ENCODE results near the gene SPEN.

SPEN gene

DNA sequence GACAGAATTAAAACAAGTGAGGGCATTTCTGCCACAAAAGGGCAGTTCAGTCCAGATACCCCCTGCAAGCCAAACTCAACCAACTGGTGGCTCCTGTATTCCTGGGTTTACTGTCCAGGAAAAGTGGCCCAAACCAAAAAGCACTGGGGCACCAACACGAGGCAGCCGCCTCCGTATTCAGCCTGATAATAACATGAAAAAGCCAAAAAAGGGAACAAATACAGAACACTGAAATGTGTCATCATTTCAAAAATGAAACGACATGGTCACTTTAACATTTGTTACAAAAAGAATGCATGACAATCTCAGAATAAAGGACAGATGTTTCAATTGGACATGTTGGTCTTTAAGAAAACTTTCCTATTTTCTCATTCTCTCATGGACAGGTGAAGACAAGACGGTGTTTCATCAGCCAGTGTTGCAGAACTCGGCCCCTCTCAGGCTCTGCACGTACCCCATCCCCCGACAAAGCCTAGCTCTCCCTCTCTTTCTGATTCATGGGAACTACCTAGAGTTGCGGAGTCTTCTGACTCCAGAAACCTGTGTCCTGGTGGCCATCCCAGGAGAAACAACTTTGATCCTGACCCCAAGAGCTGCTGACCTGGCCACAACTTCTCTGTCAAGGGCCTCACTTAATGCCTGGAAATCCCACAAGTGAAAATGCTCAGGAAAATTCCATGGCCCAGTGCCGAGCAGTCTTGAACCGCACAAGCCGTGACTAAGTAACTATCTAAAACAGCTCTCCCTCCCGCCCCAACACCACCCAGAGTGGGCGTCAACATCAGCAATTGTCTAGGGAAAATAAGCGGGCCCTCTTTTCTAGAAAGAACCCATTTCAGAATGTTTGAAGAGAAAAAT, 101.3 kb downstream of the SPEN start:
- no peak for DNase-seq (ENCODE audit: low spot score)

DNA sequence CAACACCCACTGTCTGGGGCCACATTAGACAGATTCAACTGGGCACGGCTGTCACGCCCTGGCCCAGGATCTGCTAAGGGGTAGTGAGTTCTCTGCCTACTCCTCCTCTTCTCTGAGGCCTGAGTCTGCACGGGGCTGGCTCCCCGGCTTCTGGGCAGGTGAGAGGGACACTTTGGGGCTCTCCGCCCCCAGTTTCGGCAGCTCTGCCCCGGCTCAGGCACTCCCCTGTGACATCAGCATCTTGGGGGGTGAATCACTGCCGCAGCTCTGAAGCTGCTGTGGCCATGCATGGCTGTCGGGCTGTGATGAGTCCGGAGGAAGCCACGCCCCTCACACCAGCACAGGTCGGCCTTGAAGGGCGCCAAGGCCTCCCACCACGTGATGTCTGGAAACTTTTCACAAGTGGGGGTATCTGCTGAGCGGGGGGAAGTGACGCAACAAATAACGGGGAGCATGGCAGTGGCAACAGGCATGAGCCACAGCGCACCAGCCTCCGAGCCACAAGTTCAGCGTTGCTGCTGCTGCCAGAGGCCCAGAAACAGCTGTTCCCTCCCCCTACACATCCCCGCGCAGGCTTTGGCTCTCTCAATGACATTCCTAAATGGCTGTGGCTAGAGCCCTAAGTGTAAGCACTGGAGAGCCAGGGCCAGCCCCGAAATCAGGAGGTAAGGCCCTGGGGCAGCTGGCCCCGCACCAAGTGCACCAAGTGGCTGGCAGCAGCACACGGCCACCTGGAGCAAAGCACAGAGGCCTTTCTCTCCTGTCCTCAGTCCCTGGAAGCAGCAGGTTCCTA, 102.1 kb downstream of the SPEN start:
- DNase-seq (ENCODE audit: low spot score): peak; percentile 54

DNA sequence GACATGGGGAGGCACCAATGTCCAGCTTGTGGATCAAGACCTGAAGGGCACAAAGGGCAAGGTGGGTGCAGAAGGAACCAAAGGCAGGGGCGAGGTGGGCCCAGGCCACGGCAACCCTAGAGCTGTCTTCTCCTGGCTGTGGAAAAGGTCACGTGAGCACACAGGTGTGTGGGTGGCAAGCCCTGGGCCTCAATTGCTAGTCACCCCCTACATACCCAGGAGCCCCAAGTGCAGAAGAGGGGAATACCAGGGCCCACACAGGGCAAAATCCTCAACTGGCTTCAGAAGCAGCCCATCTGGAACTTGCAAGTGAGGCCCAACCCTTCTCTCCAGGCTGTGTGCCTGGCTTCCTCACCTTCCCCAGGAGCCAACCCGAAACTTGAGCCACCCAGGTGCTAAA, 102.8 kb downstream of the SPEN start:
- DNase-seq (ENCODE audit: low spot score): no peak

DNA sequence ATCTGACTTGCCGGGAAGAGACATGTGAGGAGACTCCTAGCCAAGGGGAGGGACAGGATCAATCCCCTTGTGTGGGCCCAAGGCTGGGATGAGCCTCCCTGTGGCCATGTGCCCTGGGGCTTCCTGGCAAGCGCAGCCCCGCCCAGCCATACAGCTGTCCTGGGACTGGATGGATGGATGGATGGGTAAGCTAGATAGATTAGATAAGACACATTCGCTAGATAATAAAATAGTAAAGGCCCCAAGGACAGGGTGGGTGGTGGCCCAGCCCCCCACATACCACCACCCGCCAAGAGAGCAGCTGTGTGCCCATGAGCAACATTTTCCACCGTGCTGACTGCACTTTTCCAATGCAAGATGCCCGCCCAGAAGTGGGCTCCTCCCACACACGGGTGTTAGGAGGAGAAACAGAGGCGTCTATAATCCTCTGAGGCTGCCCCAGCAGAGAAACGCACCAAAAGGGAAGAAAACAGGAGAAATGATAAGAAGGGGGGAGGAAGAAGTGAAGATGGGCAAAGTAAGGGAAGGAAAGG, 103.3 kb downstream of the SPEN start:
- DNase-seq (ENCODE audit: low spot score): no peak

DNA sequence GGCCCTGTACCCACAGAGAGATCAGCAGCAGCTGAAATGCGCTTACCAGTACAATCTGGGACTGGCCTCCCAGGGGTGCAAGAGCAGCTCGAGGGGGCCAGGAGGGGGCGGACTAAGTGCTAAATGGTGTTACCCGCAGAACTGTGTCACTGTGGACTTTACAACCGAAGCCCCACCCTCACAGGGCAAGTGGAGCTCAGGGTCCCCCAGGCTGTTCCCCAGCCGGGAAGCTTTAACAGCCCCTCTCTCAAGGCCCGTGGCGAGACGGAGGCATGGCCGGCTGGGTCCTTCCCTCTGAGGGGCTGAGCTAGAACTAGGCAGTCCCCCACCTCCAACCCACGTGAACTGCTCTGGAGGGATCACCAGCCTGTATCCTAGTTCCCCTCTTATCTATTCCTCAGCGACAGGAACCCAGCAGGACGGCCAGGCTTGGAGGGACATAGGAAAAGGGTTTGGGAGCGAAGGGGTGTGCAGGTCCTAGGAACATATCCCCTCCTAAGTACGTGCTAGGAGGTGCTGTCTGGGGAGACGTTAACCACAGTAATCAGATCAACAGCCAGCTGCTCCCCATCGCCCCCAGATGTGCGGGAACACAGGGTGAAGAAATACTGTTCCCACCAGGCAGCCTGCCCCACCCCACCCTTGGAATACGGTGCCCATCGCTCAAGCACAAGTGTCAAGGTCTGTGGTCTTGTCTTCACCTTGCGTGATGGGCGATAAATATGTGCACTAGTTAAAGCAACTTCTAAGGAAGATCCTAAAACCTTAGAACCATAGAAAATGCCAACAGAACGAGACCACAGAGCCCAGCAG, 104.0 kb downstream of the SPEN start:
- DNase-seq (ENCODE audit: low spot score): no peak

DNA sequence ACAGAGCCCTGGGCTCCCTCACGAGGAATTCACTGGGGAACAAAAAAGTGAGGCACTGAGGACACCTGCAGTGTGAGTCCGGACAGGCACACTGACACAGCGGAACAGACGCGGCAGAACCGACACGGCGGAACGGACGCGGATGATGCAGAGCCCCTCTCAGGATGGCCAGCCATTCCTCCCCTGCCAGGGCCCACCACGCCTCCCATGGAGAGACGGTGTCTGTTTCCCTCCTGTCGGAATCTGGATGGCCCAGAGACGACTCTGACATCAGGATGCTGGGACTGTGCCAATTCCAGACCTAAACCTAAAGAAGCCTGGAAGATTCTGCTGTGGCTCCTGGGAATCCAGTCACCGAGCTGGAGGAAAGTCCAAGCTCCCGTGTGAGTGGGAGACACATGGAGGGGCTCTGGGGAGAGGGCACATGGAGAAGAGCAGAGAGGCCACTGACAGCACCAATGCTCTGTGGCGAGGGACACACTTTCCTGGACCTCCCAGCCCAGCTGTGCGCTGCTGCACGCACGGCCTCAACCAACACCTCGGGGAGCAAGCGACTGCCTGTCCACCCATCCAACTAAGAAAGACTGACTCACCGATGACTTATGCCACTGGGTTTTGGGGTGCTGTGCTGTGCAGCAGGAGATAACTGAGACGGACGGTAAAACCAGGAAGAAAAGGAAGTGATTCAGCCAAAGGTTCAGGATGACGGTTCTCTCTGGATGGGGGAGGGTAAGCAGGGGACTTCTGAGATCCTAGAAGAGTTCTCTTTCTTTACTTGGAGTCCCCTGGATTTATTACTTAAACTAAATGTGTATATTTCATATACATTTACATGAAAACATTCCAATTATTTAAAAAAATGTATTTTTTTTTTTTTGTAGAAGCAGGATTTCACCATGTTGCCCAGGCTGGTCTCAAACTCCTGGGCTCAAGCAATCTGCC, 105.1 kb downstream of the SPEN start:
- no peak for DNase-seq (ENCODE audit: low spot score)

DNA sequence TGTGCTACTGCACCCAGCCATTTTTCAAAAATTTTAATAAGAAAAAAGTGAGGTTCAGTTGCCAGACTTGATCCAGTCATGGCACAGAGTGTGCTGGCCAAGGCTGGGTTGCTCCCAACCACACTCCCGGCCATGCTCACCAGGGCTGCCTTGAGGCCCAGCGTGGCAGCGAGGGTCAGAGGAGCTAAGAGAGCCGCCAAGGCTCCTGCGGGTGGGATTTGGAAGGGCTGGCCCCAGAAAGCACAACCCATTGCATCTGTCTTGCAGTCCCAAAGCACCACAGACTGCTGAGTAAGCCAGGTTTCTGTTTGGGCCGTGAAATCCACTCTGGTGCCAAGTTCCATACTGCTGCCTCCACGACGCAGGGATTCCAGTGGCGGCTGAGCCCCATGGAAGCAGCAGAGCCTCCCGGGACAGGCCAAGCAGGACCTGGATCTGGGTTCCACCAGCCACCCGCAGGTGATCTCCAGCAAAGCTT, 105.8 kb downstream of the SPEN start:
- DNase-seq (ENCODE audit: low spot score): no peak

DNA sequence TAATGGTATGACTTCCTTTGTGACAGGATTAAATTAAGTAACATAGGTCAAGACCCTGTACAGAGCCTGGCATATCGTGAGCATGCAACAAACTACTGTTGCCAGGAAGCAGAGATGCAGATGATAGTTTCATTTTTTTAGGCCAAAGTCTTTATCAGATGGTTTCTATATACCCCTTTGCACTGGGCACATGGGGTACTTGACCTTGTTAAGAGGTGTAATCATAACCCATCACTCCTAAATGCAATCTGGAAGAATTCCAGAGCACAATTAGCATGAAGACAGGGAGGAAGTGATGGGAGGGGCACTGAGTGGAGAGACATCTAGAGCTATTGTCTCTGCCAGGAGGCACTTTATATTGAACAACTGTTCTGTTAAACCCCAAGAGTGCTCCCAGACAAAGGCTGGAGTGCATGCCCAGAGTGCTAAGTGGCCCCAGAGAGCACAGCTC, 106.3 kb downstream of the SPEN start:
- DNase-seq (ENCODE audit: low spot score): no peak

DNA sequence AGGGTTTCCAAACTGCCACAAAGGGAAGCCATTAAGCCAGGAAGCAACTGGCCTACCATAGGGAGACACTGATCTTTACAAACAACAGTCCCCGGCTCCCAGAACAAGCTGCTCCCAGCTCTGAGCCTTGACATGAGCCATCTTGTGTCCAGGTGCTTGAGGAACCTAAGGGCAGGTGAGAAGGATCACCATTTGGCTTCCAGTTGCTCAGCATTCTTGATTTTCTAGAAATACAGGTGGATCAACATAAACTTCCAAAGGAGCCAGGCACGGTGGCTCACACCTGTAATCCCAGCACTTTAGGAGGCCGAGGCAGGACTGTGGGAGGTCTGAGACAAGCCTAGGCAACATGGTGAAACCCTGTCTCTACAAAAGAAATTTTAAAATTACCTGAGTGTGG, 106.8 kb downstream of the SPEN start:
- no peak for DNase-seq (ENCODE audit: low spot score)

DNA sequence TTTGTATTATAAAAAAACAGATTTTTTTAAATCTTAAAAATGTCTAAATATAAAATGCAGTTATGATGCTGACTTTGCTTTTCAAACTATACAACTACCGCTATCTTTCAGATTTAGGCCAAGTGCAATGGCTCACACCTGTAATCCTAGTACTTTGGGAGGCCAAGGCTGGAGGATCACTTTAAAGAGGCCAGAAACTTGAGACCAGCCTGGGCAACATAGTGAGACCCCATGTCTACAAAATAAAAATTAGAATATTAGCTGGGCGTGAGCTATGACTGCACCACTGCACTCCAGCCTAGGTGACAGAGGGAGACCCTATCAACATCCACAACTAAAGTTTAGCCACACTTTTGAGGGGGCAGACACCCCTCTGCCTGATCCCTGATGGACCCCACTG, 108.0 kb downstream of the SPEN start:
- DNase-seq (ENCODE audit: low spot score): no peak

DNA sequence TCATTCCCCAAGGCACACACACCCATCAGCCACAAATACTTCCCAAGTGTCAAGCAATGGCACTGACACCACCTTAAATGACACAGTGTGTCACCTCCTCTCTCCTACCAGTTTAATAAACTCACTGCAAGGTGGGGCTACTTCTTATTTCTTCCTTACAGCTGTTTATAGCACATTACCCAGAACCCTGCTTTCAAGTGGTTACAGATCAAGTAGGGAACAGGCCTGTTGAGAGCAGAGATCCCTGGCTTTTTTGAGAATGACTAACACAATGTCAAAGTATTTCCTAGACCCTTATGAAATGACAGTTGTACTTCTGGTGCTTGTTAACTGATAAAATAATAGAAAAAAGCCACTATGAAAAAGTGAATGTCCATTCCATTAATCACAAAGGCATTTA, 108.6 kb downstream of the SPEN start:
- no peak for DNase-seq (ENCODE audit: low spot score)

DNA sequence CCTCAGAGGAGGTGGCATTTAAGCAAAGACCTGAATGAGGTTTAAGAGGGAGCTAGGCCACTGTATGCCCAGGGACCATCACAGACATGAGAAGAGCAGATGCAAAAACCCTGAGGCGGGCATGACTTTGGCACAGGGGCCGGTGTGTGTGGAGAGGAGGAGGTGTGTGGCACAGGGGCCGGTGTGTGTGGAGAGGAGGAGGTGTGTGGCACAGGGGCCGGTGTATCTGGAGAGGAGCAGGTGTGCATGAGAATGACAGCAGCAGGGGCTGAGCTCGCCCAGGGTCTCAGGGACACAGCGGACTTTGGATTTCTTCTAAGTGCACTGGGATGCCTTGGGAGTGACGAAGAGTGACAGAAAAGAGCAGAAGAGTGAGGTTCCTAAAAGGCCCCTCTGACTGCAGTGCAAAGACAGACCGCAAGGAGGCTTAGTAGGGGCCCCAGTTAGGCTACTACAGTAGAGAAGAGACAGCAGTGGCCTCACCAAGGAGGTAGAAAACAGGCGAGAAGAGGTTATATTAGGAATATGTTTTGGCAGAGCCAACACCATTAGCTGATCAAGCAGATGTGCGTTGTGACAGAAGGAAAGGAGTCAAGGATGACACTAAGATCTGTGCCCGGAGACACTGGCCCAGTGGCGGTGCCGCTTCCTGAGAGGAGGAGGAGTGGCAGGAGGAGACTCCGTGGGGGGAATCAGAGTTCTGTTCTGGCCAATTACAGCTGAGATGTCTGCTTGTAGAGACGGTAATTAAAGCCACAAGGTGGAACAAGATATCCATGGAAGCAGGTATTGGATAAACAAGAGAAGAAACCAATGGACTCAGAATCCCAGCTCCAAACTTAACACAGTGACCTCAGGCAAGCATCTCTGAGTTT, 110.0 kb downstream of the SPEN start:
- no peak for DNase-seq (ENCODE audit: low spot score)

DNA sequence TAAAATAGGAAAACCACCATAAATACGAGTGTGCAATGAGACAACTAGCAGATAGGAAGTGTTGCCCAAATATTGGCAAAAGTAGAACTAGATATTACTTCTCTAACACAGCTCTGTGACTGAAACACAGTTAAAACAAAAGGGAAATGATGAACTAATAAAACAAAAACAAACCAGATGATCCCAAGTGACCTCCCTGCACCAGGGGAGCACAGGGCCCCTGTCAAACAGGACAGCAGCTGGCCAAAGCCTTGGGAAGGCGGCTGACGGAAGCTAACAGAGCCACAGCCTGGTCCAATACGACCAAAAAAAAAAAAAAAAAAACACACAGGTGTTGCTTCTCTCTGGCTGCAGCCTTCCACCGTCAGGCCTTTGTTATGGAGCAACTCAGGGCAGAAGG, 110.6 kb downstream of the SPEN start:
- no peak for DNase-seq (ENCODE audit: low spot score)

DNA sequence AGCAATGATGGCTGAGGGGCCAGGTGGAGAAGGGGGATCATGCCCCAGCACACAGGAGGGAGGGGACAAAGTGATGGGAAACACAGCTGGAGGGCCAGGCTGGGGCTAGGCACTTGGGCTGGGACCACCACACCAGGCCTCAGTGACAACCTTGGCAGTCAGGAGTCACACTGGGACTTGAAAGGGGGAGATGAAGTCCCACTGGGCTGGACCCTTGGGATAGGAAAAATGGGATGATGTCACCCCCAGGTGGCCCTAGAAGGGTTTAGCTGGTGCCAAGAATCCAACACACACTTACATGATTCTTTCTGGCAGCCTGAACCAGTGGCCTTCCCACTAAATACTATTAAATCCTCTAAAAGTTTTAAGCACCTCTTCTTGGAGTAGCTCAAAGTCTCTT, 111.3 kb downstream of the SPEN start:
- no peak for DNase-seq (ENCODE audit: low spot score)

DNA sequence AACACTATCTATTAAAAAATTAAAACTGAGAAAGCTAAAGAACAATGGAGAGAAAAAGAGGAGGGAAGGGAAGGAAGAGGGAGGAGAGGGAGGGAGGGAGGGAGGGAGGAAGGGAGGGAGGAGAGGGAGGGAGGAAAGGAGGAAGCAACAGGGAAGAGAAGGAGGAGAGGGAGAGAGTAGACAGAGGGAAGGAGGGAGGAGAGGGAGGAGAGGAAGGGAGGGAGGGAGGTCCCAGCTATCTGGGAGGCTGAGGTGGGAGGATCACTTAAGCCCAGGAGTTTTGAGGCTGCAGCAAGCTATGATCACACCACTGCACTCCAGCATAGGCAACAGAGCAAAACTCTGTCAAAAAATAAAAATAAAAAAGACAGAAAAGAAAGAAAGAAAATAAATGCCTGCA, 111.9 kb downstream of the SPEN start:
- no peak for DNase-seq (ENCODE audit: low spot score)

DNA sequence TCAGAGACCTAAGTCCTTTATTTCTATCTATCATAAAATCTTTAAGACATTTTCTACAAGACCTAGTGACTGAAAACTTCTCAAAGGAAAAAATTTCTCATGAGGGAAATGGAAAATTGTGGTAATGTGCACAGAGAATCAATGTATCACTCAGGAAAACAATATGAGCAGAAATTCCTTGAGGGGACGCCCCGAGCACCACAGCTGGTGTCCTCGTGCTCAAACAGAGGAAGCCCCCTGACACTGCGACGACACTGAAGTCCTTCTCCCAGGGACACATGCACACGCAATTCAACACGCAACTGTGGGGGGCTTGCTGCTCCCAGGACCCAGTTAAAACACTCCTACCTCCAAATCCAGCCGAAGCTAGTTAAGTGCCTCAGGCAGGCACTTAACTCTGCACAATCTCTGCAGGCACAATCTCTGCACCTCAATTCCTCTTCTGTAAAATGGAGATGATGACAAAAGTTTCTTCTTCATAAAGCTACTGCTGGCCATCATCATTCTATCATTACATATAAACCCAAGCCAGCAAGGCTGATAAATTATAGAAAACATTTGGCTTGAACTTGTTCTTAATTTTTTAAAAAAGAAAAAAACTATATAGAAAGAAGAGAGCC, 112.4 kb downstream of the SPEN start:
- no peak for DNase-seq (ENCODE audit: low spot score)

DNA sequence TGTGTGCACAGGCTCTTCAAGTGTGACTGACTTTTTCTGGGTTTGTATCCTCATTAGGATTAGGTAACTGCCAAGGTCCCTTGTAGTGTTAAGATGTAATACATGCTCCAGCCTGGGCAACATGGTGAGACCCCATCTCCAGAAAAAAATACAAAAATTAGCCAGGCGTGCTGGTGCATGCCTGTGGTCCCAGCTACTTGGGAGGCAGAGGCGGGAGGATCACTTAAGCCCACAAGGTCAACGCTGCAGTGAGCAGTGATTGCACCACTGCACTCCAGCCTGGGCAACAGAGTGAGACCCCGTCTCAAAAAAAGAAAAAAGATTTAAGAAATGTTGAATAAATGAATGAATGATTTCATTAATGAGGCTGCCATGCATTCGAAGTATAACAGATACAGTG, 113.3 kb downstream of the SPEN start:
- DNase-seq (ENCODE audit: low spot score): no peak

DNA sequence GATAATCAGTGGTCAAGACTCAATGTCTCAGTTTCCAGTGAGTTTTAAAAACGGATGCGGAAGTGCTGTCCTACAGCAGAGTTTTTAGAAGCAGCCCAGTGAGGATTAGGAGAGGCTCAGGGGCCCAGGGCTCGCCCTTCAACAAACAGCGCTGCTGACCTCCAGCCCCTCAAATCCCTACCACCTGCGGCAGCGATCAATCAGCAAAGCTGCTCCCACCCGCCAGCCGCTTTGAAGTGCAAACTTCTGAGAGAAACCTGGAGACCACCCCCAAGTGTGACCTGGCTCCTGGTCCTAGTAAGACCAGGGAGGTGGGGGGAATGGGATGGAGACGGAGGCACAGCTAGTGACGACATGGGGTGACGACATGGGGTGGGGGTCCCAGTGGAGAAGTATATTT, 114.0 kb downstream of the SPEN start:
- peak; percentile 78 for DNase-seq (ENCODE audit: low spot score)

DNA sequence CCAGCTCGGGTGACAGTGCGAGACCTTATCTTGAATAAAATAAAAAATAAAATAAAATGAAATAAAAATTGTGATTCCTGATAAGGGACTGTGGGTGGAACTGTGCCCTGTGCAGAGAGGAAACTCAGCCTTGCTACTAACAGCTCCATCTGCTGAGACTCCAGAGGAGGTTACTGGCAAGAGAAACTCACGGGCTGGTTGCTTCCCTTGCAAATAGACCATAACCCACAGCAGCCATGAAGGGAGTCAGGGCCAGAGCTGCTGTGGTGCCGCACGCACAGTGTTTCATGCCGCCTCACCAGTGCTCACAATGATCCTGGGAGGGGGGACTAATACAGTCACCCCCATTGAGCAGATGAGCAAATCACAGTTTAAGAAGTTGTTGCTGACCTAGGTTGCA, 114.7 kb downstream of the SPEN start:
- DNase-seq (ENCODE audit: low spot score): no peak

Data from ecto neural progenitor cell (in vitro differentiated cells).